Stimulated activated CD8-positive, alpha-beta memory T cell treated with anti-CD3 and anti-CD28 coated beads, Interleukin-7, amount 100 ng/mL, for 48 hours (primary cell): ENCODE measurements around the gene YRDC.
"Not testable (repeated sequence)": the region's sequence is repeated elsewhere in the genome, so short reads cannot be mapped to it uniquely, and the experiment has no call there.

Experiments used
- DNase-seq, 2 donors: peaks; one replicate each; pipeline ENCODE4 v3.0.0-alpha.2; 2020; ENCODE audit warnings: low read depth in 1 of 2; ENCODE audit errors: extremely low read depth in 1 of 2

Gene YRDC

GRCh38 chr1:37776946-37777516 lies 31.0 kb downstream of the YRDC start:
- no peak for DNase-seq

GRCh38 chr1:37771440-37771839 lies 36.6 kb downstream of the YRDC start:
- not testable (repeated sequence) for DNase-seq

GRCh38 chr1:37767488-37767887 lies 40.5 kb downstream of the YRDC start:
- DNase-seq, result no peak

- DNase-seq, result peak in 1 of 2 donors; percentile 39
These were observed 41.9 kb downstream of the YRDC start for GRCh38 chr1:37765916-37766664.

- DNase-seq, result no peak
These were observed 43.0 kb downstream of the YRDC start, which contains the start of gene EPHA10 for GRCh38 chr1:37764888-37765441. Gene EPHA10, minus strand, starts transcription at chr1:37765120. Its CDS starts 54 bp downstream, at chr1:37765066.

- peak in 1 of 2 donors; percentile 21 for DNase-seq
These were observed 43.6 kb downstream of the YRDC start for GRCh38 chr1:37764414-37764825.

- DNase-seq, result no peak
These were observed 44.1 kb downstream of the YRDC start for GRCh38 chr1:37763791-37764413.

- DNase-seq, result no peak
These were observed 45.5 kb downstream of the YRDC start for GRCh38 chr1:37762516-37762915.

- no peak for DNase-seq
These were observed 46.5 kb downstream of the YRDC start for GRCh38 chr1:37761416-37762095.

- DNase-seq, result no peak
These were observed 48.6 kb downstream of the YRDC start for GRCh38 chr1:37759451-37759850.

- no peak for DNase-seq
These were observed 52.0 kb downstream of the YRDC start for GRCh38 chr1:37755951-37756560.

GRCh38 chr1:37755290-37755689 lies 52.7 kb downstream of the YRDC start:
- DNase-seq, result peak in 1 of 2 donors; percentile 40

- DNase-seq, result no peak
These were observed 54.3 kb downstream of the YRDC start for GRCh38 chr1:37753473-37754321.
